Measurements from ENCODE around the gene PHF11.
"Not testable (repeated sequence)": the region's sequence is repeated elsewhere in the genome, so short reads cannot be mapped to it uniquely, and the experiment has no call there.

PHF11 gene

GRCh38 chr13:49466292-49466838 is 29.4 kb upstream of the PHF11 start:
- no peak for DNase-seq (ENCODE audit: low read depth)
- TF ChIP-seq, protein P1, sequence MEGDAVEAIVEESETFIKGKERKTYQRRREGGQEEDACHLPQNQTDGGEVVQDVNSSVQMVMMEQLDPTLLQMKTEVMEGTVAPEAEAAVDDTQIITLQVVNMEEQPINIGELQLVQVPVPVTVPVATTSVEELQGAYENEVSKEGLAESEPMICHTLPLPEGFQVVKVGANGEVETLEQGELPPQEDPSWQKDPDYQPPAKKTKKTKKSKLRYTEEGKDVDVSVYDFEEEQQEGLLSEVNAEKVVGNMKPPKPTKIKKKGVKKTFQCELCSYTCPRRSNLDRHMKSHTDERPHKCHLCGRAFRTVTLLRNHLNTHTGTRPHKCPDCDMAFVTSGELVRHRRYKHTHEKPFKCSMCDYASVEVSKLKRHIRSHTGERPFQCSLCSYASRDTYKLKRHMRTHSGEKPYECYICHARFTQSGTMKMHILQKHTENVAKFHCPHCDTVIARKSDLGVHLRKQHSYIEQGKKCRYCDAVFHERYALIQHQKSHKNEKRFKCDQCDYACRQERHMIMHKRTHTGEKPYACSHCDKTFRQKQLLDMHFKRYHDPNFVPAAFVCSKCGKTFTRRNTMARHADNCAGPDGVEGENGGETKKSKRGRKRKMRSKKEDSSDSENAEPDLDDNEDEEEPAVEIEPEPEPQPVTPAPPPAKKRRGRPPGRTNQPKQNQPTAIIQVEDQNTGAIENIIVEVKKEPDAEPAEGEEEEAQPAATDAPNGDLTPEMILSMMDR (conservative IDR thresholded peaks at IDR 0.05; ENCODE audit: low read depth, low read length), result no peak
- no peak overlapping the region for H3K4me3 ChIP-seq (ENCODE audit: low read length)

DNA sequence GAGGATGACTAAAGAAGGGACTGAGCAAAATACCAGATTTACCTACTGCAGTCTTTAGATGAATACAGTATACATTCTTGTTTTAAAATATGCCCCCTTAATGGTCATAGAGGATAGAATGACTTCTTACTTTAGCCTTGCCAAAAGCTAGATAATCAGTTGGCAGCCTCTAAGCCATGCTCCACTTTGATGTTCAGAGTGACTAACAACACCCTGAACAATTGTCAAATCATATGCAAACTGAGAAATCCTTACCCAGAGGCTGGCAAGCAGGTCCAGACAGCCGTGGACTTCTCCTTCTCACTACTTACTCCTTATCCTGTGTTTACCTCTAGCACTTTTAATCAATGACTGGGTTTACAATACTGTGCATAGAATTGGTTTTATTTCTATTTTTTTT is 23.6 kb upstream of the PHF11 start:
- H3K4me3 ChIP-seq (ENCODE audit: low read length), result no peak overlapping the region
- TF ChIP-seq, protein P1 (conservative IDR thresholded peaks at IDR 0.05; ENCODE audit: low read depth, low read length), result no peak
- DNase-seq (ENCODE audit: low read depth), result no peak

GRCh38 chr13:49476529-49476928 is 19.2 kb upstream of the PHF11 start:
- no peak overlapping the region for H3K4me3 ChIP-seq (ENCODE audit: low read length)
- DNase-seq (ENCODE audit: low read depth), result no peak
- TF ChIP-seq, protein P1 (conservative IDR thresholded peaks at IDR 0.05; ENCODE audit: low read depth, low read length), result no peak

- H3K4me3 ChIP-seq (ENCODE audit: low read length), result no peak overlapping the region
- DNase-seq (ENCODE audit: low read depth), result no peak
- TF ChIP-seq, protein P1 (conservative IDR thresholded peaks at IDR 0.05; ENCODE audit: low read depth, low read length), result no peak
These were observed 14.0 kb upstream of the PHF11 start for GRCh38 chr13:49481788-49482187.

GRCh38 chr13:49488563-49488962 is 7.2 kb upstream of the PHF11 start:
- TF ChIP-seq, protein P1 (conservative IDR thresholded peaks at IDR 0.05; ENCODE audit: low read depth, low read length), result no peak
- DNase-seq (ENCODE audit: low read depth), result no peak
- no peak overlapping the region for H3K4me3 ChIP-seq (ENCODE audit: low read length)

GRCh38 chr13:49494645-49495044 is 1.1 kb upstream of the PHF11 start:
- no peak for DNase-seq (ENCODE audit: low read depth)
- TF ChIP-seq, protein P1 (conservative IDR thresholded peaks at IDR 0.05; ENCODE audit: low read depth, low read length), result no peak
- H3K4me3 ChIP-seq (ENCODE audit: low read length), result peak overlapping the region; percentile 68

DNA sequence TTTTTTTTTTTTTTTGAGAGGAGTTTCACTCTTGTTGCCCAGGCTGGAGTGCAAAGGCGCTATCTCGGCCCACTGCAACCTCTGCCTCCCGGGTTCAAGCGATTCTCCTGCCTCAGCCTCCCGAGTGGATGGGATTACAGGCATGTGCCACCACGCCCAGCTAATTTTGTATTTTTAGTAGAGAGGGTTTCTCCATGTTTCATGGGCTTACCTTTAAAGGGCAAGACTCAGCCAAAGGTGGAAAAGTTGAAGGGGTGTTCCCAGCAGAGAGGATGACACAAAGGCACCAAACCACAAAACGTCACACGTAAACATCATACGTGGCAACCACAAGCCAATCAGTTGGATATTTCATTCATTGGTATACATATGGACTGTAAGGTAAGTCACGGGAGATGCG is 1.1 kb downstream of the PHF11 start:
- DNase-seq (ENCODE audit: low read depth); H3K4me3 ChIP-seq (ENCODE audit: low read length): not testable (repeated sequence)

DNA sequence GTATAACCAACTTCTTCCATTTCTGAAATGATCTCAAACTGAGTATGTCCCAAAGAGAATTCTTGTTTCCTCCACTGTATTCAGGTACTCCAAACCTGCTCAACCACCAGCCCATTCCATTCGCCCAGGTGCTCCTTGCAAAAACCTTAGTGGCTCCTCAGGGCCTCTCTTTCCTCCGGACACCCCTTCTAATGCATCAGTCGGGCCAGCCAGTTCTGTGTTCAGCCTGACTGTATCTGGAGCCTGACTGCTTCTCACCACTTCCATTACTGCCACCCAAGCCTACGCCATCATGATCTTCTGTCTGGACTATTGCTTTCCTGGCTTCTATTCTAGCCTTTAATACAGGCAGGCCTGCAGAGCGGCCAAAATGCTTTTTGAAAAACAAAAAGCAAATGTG is 1.5 kb downstream of the PHF11 start:
- no peak overlapping the region for H3K4me3 ChIP-seq (ENCODE audit: low read length)
- TF ChIP-seq, protein P1 (conservative IDR thresholded peaks at IDR 0.05; ENCODE audit: low read depth, low read length), result no peak
- DNase-seq (ENCODE audit: low read depth), result no peak

Data from retinal pigment epithelial cell (primary cell).